Hepatocyte (in vitro differentiated cells): ENCODE measurements around the gene VAV2. TPM values are rescaled to one million over a fixed set of nuclear protein-coding genes. Genes with fewer than 3 reads are reported as not detected.

Experiments used
- DNase-seq: peaks from one replicate; pipeline ENCODE4 v3.0.0-alpha.2; 2016; ENCODE audit warnings: low spot score
- H2AFZ ChIP-seq: fragments of 200-600 bp; sonication (generic); 2 replicates; pipeline ENCODE4 v1.6.0; 2016; ENCODE audit warnings: antibody characterized with exemption, mild to moderate bottlenecking
- H3K27ac ChIP-seq: fragments of 200-600 bp; sonication (generic); 2 replicates; pipeline ENCODE4 v1.5.1; 2016; ENCODE audit warnings: mild to moderate bottlenecking
- H3K27me3 ChIP-seq: fragments of 200-600 bp; sonication (generic); 2 replicates; pipeline ENCODE4 v1.6.1; 2016
- H3K36me3 ChIP-seq: fragments of 200-600 bp; sonication (generic); replicated peaks from 2 replicates; pipeline ENCODE4 v1.5.1; 2016; ENCODE audit warnings: low read depth; ENCODE audit not compliant: insufficient read depth
- H3K4me1 ChIP-seq: fragments of 200-600 bp; sonication (generic); 2 replicates; pipeline ENCODE4 v1.5.1; 2016; ENCODE audit warnings: mild to moderate bottlenecking, moderate library complexity; ENCODE audit not compliant: insufficient read depth
- H3K4me2 ChIP-seq: fragments of 200-600 bp; sonication (generic); 2 replicates; pipeline ENCODE4 v1.6.0; 2016
- H3K4me3 ChIP-seq: fragments of 200-600 bp; sonication (generic); 2 replicates; pipeline ENCODE4 v1.5.1; 2016; ENCODE audit warnings: mild to moderate bottlenecking
- H3K79me2 ChIP-seq: fragments of 200-600 bp; sonication (generic); 2 replicates; pipeline ENCODE4 v1.6.0; 2017; ENCODE audit warnings: mild to moderate bottlenecking
- H3K9me2 ChIP-seq: fragments of 200-600 bp; sonication (generic); replicated peaks from 2 replicates; pipeline ENCODE4 v1.6.0; 2017; ENCODE audit warnings: mild to moderate bottlenecking; ENCODE audit not compliant: insufficient read depth
- H3K9me3 ChIP-seq: fragments of 200-600 bp; sonication (generic); 2 replicates; pipeline ENCODE4 v1.5.1; 2016; ENCODE audit warnings: low read depth, mild to moderate bottlenecking
- H4K20me1 ChIP-seq: fragments of 200-600 bp; sonication (generic); 2 replicates; pipeline ENCODE4 v1.6.0; 2016; ENCODE audit warnings: mild to moderate bottlenecking; ENCODE audit not compliant: insufficient read depth, poor library complexity, severe bottlenecking
- EZH2 ChIP-seq: fragments of 200-600 bp; sonication (generic); IDR thresholded peaks from 2 replicates; pipeline ENCODE4 v1.6.1; 2016; ENCODE audit warnings: antibody characterized with exemption, mild to moderate bottlenecking, borderline replicate concordance
- EZH2phosphoT487 ChIP-seq: fragments of 200-600 bp; sonication (generic); IDR thresholded peaks from one replicate; pipeline ENCODE4 v1.6.1; 2018; ENCODE audit warnings: antibody characterized with exemption, mild to moderate bottlenecking, low read depth, moderate library complexity; ENCODE audit not compliant: unreplicated experiment, severe bottlenecking
- WGBS: methylation state at CpG from one replicate; pipeline ENCODE4 v1.1.6; 2016; ENCODE audit warnings: low lambda C conversion rate; ENCODE audit errors: missing lambda C conversion rate; 5-methylcytosine and 5-hydroxymethylcytosine counted together
- polyA plus RNA-seq: library from polyadenylated mRNA; unstranded; fragments of >200 nt; fragmentation: Nextera tagmentation; extraction: Ambion mirVana; gene quantifications from 2 replicates; pipeline ENCODE4 v1.2.1, GENCODE V29; 2016
- total RNA-seq: library from RNA; depleted of rRNA; stranded (reverse); fragments of >200 nt; gene quantifications from 2 replicates; pipeline ENCODE4 v1.2.3, GENCODE V29; 2014
- TF ChIP-seq, protein P1 (sequence below): fragments of 200-600 bp; sonication (generic); IDR thresholded peaks from 2 replicates; pipeline ENCODE4 v1.5.1; 2016; ENCODE audit warnings: antibody characterized with exemption, mild to moderate bottlenecking; ENCODE audit not compliant: poor library complexity

The VAV2 gene
- total and polyA plus RNA-seq, 2 experiments from 2014 or later, result 24.9 to 27.7 TPM

DNA sequence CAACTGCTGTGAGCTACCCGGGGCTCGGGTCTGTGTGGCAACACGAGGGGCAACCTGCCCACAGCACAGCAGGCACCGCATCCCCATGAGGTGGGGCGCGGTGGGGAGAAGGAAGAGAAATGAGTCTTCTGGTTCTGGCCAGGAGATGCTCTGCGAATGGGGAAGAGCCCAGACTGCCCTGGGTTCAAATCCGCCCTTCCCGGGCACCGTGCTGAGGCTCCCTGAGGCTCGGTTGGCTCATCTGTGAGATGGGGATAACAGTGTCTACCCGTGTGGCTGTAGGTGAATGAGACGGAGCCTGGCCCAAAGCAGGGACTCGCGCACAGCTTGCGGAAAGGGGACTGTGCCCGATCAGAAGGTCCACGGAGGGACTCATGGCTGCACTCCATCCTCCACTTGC is 123.9 kb downstream of the VAV2 start:
- H3K36me3 ChIP-seq, result no peaks in the 10 kb centered on the region
- TF ChIP-seq, protein P1, sequence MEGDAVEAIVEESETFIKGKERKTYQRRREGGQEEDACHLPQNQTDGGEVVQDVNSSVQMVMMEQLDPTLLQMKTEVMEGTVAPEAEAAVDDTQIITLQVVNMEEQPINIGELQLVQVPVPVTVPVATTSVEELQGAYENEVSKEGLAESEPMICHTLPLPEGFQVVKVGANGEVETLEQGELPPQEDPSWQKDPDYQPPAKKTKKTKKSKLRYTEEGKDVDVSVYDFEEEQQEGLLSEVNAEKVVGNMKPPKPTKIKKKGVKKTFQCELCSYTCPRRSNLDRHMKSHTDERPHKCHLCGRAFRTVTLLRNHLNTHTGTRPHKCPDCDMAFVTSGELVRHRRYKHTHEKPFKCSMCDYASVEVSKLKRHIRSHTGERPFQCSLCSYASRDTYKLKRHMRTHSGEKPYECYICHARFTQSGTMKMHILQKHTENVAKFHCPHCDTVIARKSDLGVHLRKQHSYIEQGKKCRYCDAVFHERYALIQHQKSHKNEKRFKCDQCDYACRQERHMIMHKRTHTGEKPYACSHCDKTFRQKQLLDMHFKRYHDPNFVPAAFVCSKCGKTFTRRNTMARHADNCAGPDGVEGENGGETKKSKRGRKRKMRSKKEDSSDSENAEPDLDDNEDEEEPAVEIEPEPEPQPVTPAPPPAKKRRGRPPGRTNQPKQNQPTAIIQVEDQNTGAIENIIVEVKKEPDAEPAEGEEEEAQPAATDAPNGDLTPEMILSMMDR, result no peak
- TF ChIP-seq EZH2 (no peak), EZH2phosphoT487 (no peak)
- no peak for DNase-seq
- H3K9me2 ChIP-seq, result no peaks in the 10 kb centered on the region
- H4K20me1 ChIP-seq, result peaks cover 11% of the 10 kb centered on the region
- no peak overlapping the region for H2AFZ ChIP-seq
- no peak overlapping the region for H3K27ac ChIP-seq
- no peaks in the 10 kb centered on the region for H3K9me3 ChIP-seq
- H3K4me2 ChIP-seq, result no peak overlapping the region
- WGBS, result 98% methylated on average over 18 of the region's 18 CpGs
- peaks cover 94% of the 10 kb centered on the region for H3K79me2 ChIP-seq
- peaks cover 15% of the 10 kb centered on the region for H3K4me1 ChIP-seq
- no peaks in the 10 kb centered on the region for H3K27me3 ChIP-seq
- H3K4me3 ChIP-seq, result no peak overlapping the region

- Histone ChIP-seq H4K20me1 (peaks cover 10% of the 10 kb centered on the region), H2AFZ (no peak overlapping the region), H3K4me1 (peaks cover 7% of the 10 kb centered on the region), H3K9me2 (no peaks in the 10 kb centered on the region), H3K4me2 (no peak overlapping the region), H3K79me2 (peaks cover 89% of the 10 kb centered on the region), H3K27me3 (no peaks in the 10 kb centered on the region), H3K27ac (no peak overlapping the region), H3K4me3 (no peak overlapping the region), H3K36me3 (no peaks in the 10 kb centered on the region), H3K9me3 (no peaks in the 10 kb centered on the region)
- DNase-seq, result no peak
- WGBS, result 94% methylated on average over 17 of the region's 17 CpGs
- TF ChIP-seq EZH2phosphoT487 (no peak), EZH2 (no peak)
- TF ChIP-seq, protein P1, result no peak
These were observed 125.2 kb downstream of the VAV2 start for GRCh38 chr9:133866946-133867345.

- no peak overlapping the region for H3K27ac ChIP-seq
- H3K4me3 ChIP-seq, result no peak overlapping the region
- no peaks in the 10 kb centered on the region for H3K9me3 ChIP-seq
- H3K4me1 ChIP-seq, result no peaks in the 10 kb centered on the region
- WGBS, result 53% methylated on average over 16 of the region's 16 CpGs
- H3K9me2 ChIP-seq, result no peaks in the 10 kb centered on the region
- H3K4me2 ChIP-seq, result no peak overlapping the region
- peaks cover 6% of the 10 kb centered on the region for H4K20me1 ChIP-seq
- peaks cover 63% of the 10 kb centered on the region for H3K79me2 ChIP-seq
- H2AFZ ChIP-seq, result no peak overlapping the region
- H3K27me3 ChIP-seq, result no peaks in the 10 kb centered on the region
- no peaks in the 10 kb centered on the region for H3K36me3 ChIP-seq
- no peak for DNase-seq
- TF ChIP-seq, protein P1, result no peak
- TF ChIP-seq EZH2 (no peak), EZH2phosphoT487 (no peak)
These were observed 128.1 kb downstream of the VAV2 start for GRCh38 chr9:133864011-133864410.

DNA sequence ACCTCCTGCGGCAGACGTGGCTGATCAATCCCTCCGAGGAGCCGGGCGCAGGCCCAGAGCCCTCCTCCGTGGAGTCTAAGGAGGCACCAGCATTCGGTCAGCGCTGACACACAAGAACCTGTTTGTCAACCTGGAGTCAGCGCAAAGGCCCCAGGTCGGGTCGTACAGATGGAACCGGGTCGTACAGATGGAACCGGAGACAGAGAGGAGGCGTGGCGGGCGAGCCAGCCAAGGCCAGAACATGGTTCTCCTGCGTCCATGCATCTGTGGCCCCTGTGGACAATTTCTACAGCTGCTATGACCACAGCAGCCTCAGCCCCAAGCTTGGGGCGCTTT is 128.9 kb downstream of the VAV2 start:
- Histone ChIP-seq H3K4me3 (no peak overlapping the region), H3K9me3 (no peaks in the 10 kb centered on the region), H2AFZ (no peak overlapping the region), H3K36me3 (no peaks in the 10 kb centered on the region), H3K27ac (no peak overlapping the region), H3K4me2 (no peak overlapping the region), H3K9me2 (no peaks in the 10 kb centered on the region), H4K20me1 (peaks cover 6% of the 10 kb centered on the region), H3K4me1 (no peaks in the 10 kb centered on the region), H3K27me3 (no peaks in the 10 kb centered on the region), H3K79me2 (peaks cover 57% of the 10 kb centered on the region)
- no peak for DNase-seq
- no peak for TF ChIP-seq EZH2
- TF ChIP-seq, protein P1, result no peak
- no peak for TF ChIP-seq EZH2phosphoT487
- 92% methylated on average over 19 of the region's 19 CpGs for WGBS
